GM12892 (cell line): Measurements from ENCODE around the gene NIFK.

Experiments
- POLR2A ChIP-seq: IDR thresholded peaks from 2 replicates; pipeline ENCODE4 v1.6.1; 2011; ENCODE audit warnings: low read depth, low read length, control low read depth
- TAF1 ChIP-seq: IDR thresholded peaks from 2 replicates; pipeline ENCODE4 v1.6.1; 2011; ENCODE audit warnings: low read depth, mild to moderate bottlenecking, control low read depth, low read length, borderline replicate concordance

DNA sequence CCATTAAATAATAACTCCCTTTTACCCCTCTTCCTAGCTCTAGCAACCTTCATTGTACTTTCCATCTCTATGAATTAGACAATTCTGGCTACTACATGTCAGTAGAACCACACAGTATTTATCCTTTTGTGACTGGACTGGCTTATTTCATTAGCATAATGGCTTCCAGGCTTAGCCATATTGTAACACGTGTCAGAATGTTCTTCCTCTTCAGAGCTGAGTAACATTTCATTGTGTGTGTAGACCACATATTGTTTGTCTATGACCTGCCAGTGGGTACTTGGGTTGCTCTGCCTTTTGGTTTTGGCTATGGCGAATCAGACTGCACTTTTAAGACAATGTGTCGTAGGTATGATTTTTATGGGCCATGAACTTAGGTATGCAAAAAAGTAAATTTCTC lies 39.7 kb upstream of the NIFK start:
- no peak for TF ChIP-seq POLR2A
- TF ChIP-seq TAF1 = no peak
